Transverse colon (tissue), 3 donors: ENCODE measurements around the gene ZNF408.

ENCODE experiments used
- CTCF ChIP-seq, 5 experiments: fragments of 200-600 bp in 3 of 5; fragments of 450-650 bp in 2 of 5; sonication (generic) in 3 of 5; IDR thresholded peaks; 1 replicate in 2 of 5; 2 replicates in 3 of 5; pipeline ENCODE4 v1.5.1; 2016 to 2017; ENCODE audit warnings: antibody characterized with exemption in 5 of 5, inconsistent platforms in 3 of 5, mild to moderate bottlenecking in 2 of 5, moderate library complexity in 1 of 5
- POLR2A ChIP-seq: fragments of 450-650 bp; IDR thresholded peaks from one replicate; pipeline ENCODE4 v1.6.1; 2016; ENCODE audit warnings: antibody characterized with exemption, mild to moderate bottlenecking, moderate library complexity

- TF ChIP-seq POLR2A (no peak), CTCF (IDR thresholded peaks at IDR 0.05) (no peak)
Observed at GRCh38 chr11:46697723-46698122, 3.1 kb upstream of the ZNF408 start.
